SH-SY5Y (cell line): ENCODE measurements around the gene BUD23.

Experiments
- GATA2 ChIP-seq: IDR thresholded peaks from 2 replicates; pipeline ENCODE4 v1.6.1; 2011; ENCODE audit warnings: mild to moderate bottlenecking, low read depth, low read length
- GATA3 ChIP-seq: IDR thresholded peaks from 2 replicates; pipeline ENCODE4 v1.6.1; 2011; ENCODE audit warnings: low read depth, mild to moderate bottlenecking, low read length, moderate library complexity

DNA sequence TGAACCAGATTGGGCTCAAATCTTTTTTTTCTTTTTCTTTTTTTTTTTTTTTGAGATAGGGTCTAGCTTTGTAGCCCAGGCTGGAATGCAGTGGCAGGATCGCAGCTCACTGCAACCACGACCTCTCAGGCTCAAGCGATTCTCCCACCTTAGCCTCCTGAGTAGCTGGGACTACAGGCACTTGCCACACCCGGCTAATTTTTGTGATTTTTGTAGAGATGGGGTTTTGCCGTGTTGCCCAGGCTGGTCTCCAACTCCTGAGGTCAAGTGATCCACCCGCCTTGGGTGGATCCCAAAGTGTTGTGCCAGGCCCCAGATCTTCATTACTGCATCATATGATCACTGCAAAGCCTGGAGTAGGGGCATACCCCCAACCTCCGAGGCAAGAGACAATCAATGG is 2.9 kb upstream of the BUD23 start:
- no peak for TF ChIP-seq GATA2
- no peak for TF ChIP-seq GATA3
